GM23248 (cell line): ENCODE data around the gene CHAC1. TPM values are rescaled to one million over a fixed set of nuclear protein-coding genes. Genes with fewer than 3 reads are reported as not detected.
A peak's percentile ranks its signal among the peaks of the same experiment; 100 is the strongest.

Experiments
- DNase-seq: peaks from one replicate; pipeline ENCODE4 v3.0.0-alpha.2; 2015
- H2AFZ ChIP-seq: fragments of 200-600 bp; sonication (generic); 2 replicates; pipeline ENCODE4 v1.6.1; 2016; ENCODE audit warnings: antibody characterized with exemption
- H3F3A ChIP-seq: fragments of 200-600 bp; sonication (generic); 2 replicates; pipeline ENCODE4 v1.6.1; 2016; ENCODE audit warnings: mild to moderate bottlenecking, antibody characterized with exemption, mixed run types; ENCODE audit not compliant: insufficient read depth
- H3K27ac ChIP-seq: fragments of 200-600 bp; sonication (generic); 2 replicates; pipeline ENCODE4 v1.5.1; 2016; ENCODE audit warnings: mild to moderate bottlenecking
- H3K27me3 ChIP-seq: fragments of 200-600 bp; sonication (generic); replicated peaks from 2 replicates; pipeline ENCODE4 v1.6.1; 2016; ENCODE audit warnings: mild to moderate bottlenecking; ENCODE audit not compliant: insufficient read depth
- H3K36me3 ChIP-seq: fragments of 200-600 bp; sonication (generic); 2 replicates; pipeline ENCODE4 v1.6.1; 2016; ENCODE audit warnings: low read depth, mild to moderate bottlenecking
- H3K4me1 ChIP-seq: fragments of 200-600 bp; sonication (generic); 2 replicates; pipeline ENCODE4 v1.6.1; 2016; ENCODE audit warnings: mild to moderate bottlenecking; ENCODE audit not compliant: insufficient read depth
- H3K4me2 ChIP-seq: fragments of 200-600 bp; sonication (generic); one replicate; pipeline ENCODE4 v1.6.1; 2016; ENCODE audit warnings: mild to moderate bottlenecking; ENCODE audit not compliant: unreplicated experiment
- H3K4me3 ChIP-seq: fragments of 200-600 bp; sonication (generic); 2 replicates; pipeline ENCODE4 v1.5.1; 2016; ENCODE audit warnings: mild to moderate bottlenecking
- H3K79me2 ChIP-seq: fragments of 200-600 bp; sonication (generic); 2 replicates; pipeline ENCODE4 v1.6.1; 2016; ENCODE audit warnings: mild to moderate bottlenecking; ENCODE audit not compliant: insufficient read depth
- H3K9ac ChIP-seq: fragments of 200-600 bp; sonication (generic); 2 replicates; pipeline ENCODE4 v1.6.1; 2016; ENCODE audit warnings: mild to moderate bottlenecking
- H3K9me2 ChIP-seq: fragments of 200-600 bp; sonication (generic); 2 replicates; pipeline ENCODE4 v1.6.1; 2016; ENCODE audit warnings: mixed run types, mild to moderate bottlenecking, moderate library complexity; ENCODE audit not compliant: insufficient read depth
- H3K9me3 ChIP-seq: fragments of 200-600 bp; sonication (generic); one replicate; pipeline ENCODE4 v1.6.1; 2017; ENCODE audit warnings: low read depth
- H4K20me1 ChIP-seq: fragments of 200-600 bp; sonication (generic); 2 replicates; pipeline ENCODE4 v1.6.0; 2016; ENCODE audit not compliant: insufficient read depth
- EZH2 ChIP-seq: fragments of 200-600 bp; sonication (generic); IDR thresholded peaks from 2 replicates; pipeline ENCODE4 v1.6.1; 2018; ENCODE audit warnings: antibody characterized with exemption, mild to moderate bottlenecking; ENCODE audit not compliant: insufficient read depth, poor library complexity, severe bottlenecking
- EZH2phosphoT487 ChIP-seq: fragments of 200-600 bp; sonication (generic); IDR thresholded peaks from 2 replicates; pipeline ENCODE4 v1.6.1; 2018; ENCODE audit warnings: antibody characterized with exemption, moderate library complexity, mild to moderate bottlenecking, low read depth; ENCODE audit not compliant: insufficient read depth
- WGBS, 2 experiments: methylation state at CpG; one replicate each; pipeline ENCODE4 v1.1.6; 2015 to 2017; ENCODE audit warnings: low lambda C conversion rate in 2 of 2, low coverage in 1 of 2; ENCODE audit errors: missing lambda C conversion rate in 2 of 2; 5-methylcytosine and 5-hydroxymethylcytosine counted together
- in situ Hi-C: fragments of 300-500 bp; cut with MboI; formaldehyde crosslinking; loops from 2 replicates; pipeline ENCODE4 v1.15.0; 2020
- polyA plus RNA-seq: library from polyadenylated mRNA; unstranded; fragments of >200 nt; fragmentation: Nextera tagmentation; extraction: Ambion mirVana; gene quantifications from 2 replicates; pipeline ENCODE4 v1.2.1, GENCODE V29; 2016
- total RNA-seq: library from RNA; depleted of rRNA; stranded (reverse); fragments of >200 nt; shearing (Covaris generic); gene quantifications from 2 replicates; pipeline ENCODE4 v1.2.3, GENCODE V29; 2014

The CHAC1 gene
- total and polyA plus RNA-seq, 2 experiments from 2014 or later, result 43.8 to 74.4 TPM

GRCh38 chr15:40918799-40919392 lies 34.4 kb upstream of the CHAC1 start:
- Histone ChIP-seq H3K9ac (no peak overlapping the region), H3K4me3 (no peak overlapping the region), H3K27me3 (no peaks in the 10 kb centered on the region), H3K9me3 (no peaks in the 10 kb centered on the region), H4K20me1 (no peaks in the 10 kb centered on the region), H3K4me1 (no peaks in the 10 kb centered on the region), H3K36me3 (no peaks in the 10 kb centered on the region), H3K27ac (no peak overlapping the region), H3K9me2 (no peaks in the 10 kb centered on the region), H3K79me2 (no peaks in the 10 kb centered on the region), H2AFZ (no peak overlapping the region), H3F3A (no peaks in the 10 kb centered on the region), H3K4me2 (no peak overlapping the region)
- no peak for DNase-seq
- in situ Hi-C loops, result loop anchor here (10.0 kb wide), 1 partner anchor 256 kb away; no protein-coding TSS in a partner anchor
- TF ChIP-seq EZH2, result no peak
- TF ChIP-seq EZH2phosphoT487, result no peak
- WGBS, 2 experiments, result 79% methylated on average over 15 to 19 of the region's 19 CpGs

- Histone ChIP-seq H3K9me3 (no peaks in the 10 kb centered on the region), H3K27me3 (peaks cover 8% of the 10 kb centered on the region), H3K36me3 (no peaks in the 10 kb centered on the region), H3K9me2 (no peaks in the 10 kb centered on the region), H3K79me2 (no peaks in the 10 kb centered on the region), H4K20me1 (no peaks in the 10 kb centered on the region), H3K9ac (no peak overlapping the region), H3K4me2 (no peak overlapping the region), H2AFZ (no peak overlapping the region), H3K4me3 (no peak overlapping the region), H3K4me1 (no peaks in the 10 kb centered on the region), H3F3A (no peaks in the 10 kb centered on the region), H3K27ac (no peak overlapping the region)
- 79 to 80% methylated on average over 5 of the region's 5 CpGs for WGBS, 2 experiments
- TF ChIP-seq EZH2phosphoT487 (no peak), EZH2 (no peak)
- in situ Hi-C loops, result no loop called here
- no peak for DNase-seq
Measured at GRCh38 chr15:40921949-40922607, 31.2 kb upstream of the CHAC1 start.

DNA sequence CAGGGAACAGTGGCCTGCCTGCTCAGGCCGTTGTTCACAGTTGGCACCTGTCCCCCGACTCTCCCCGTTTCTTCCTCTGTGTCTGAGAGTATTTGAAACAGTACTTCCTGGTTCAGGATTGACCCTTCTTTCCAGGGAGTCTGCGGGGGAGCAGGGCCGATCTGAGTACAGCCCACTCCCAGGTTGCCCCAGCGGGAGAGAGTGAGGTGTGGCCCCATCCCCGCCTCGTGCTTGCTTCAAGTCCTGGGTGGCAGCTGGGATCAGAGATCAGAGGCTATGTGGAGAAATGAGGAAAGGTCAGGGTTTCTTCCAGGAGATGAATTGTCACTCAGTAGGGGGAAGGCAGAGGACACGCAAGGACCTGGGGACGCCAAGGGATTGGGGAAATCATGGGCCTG lies 30.7 kb upstream of the CHAC1 start:
- H3K79me2 ChIP-seq, result no peaks in the 10 kb centered on the region
- H3K9me2 ChIP-seq, result no peaks in the 10 kb centered on the region
- no peak for TF ChIP-seq EZH2phosphoT487
- TF ChIP-seq EZH2, result no peak
- no peak overlapping the region for H2AFZ ChIP-seq
- H3K9me3 ChIP-seq, result no peaks in the 10 kb centered on the region
- WGBS, 2 experiments, result 65 to 73% methylated on average over 10 of the region's 10 CpGs
- DNase-seq, result no peak
- no peak overlapping the region for H3K9ac ChIP-seq
- H3K4me2 ChIP-seq, result no peak overlapping the region
- no peaks in the 10 kb centered on the region for H3K4me1 ChIP-seq
- H3K27ac ChIP-seq, result no peak overlapping the region
- H3K36me3 ChIP-seq, result no peaks in the 10 kb centered on the region
- peaks cover 14% of the 10 kb centered on the region for H3K27me3 ChIP-seq
- no peaks in the 10 kb centered on the region for H4K20me1 ChIP-seq
- H3K4me3 ChIP-seq, result no peak overlapping the region
- in situ Hi-C loops, result no loop called here
- no peaks in the 10 kb centered on the region for H3F3A ChIP-seq

DNA sequence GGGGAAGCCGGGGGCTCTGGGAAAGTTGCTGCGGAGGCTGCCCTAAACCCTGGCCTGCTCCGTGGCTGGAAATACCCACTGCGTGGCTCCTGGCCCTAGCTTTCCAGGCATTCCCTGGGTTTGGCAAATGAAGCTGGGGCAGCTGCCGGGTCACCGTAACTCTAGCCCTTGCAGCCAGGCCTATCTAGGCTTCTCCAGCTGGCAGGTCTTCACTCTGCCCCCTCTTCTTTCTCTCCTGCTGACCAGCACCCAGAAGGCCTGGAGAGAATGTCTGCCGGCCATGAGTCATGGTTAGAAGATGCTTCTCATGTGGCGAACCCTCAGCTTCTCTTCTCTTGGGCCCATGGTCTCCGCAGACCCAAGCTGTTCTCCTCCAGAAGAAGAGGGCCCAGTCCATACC lies 29.7 kb upstream of the CHAC1 start:
- H3K9me3 ChIP-seq, result no peaks in the 10 kb centered on the region
- H3K9ac ChIP-seq, result no peak overlapping the region
- peak; percentile 21 for DNase-seq
- no peaks in the 10 kb centered on the region for H3K36me3 ChIP-seq
- TF ChIP-seq EZH2, result no peak
- TF ChIP-seq EZH2phosphoT487, result no peak
- H3K27ac ChIP-seq, result no peak overlapping the region
- H3K9me2 ChIP-seq, result no peaks in the 10 kb centered on the region
- H4K20me1 ChIP-seq, result no peaks in the 10 kb centered on the region
- H3K4me2 ChIP-seq, result no peak overlapping the region
- no peak overlapping the region for H3K4me3 ChIP-seq
- peaks cover 6% of the 10 kb centered on the region; the same call in 1 of the 2 replicates for H3K4me1 ChIP-seq
- no peaks in the 10 kb centered on the region for H3K79me2 ChIP-seq
- in situ Hi-C loops, result no loop called here
- no peak overlapping the region for H2AFZ ChIP-seq
- H3F3A ChIP-seq, result no peaks in the 10 kb centered on the region
- H3K27me3 ChIP-seq, result peaks cover 23% of the 10 kb centered on the region
- WGBS, 2 experiments, result 80 to 91% methylated on average over 9 of the region's 9 CpGs
